Activated T-helper 2 cell treated with anti-CD3 and anti-CD28 coated beads, Interferon-gamma antibody, Interleukin-2, Interleukin-4, amounts not matched to agents 10 μg/mL and 5 μg/mL and 100 μg/mL, durations not matched to agents 14 hours and 24 hours and 36 hours (primary cell): Measurements from ENCODE around the gene TBX15. TPM values are rescaled to one million over a fixed set of nuclear protein-coding genes. Genes with fewer than 3 reads are reported as not detected.
"Not testable (repeated sequence)": the region's sequence is repeated elsewhere in the genome, so short reads cannot be mapped to it uniquely, and the experiment has no call there.

ENCODE experiments used
- DNase-seq: peaks from one replicate; pipeline ENCODE4 v3.0.0; 2021; ENCODE audit warnings: low spot score
- H3K27ac Mint-ChIP-seq: one replicate; pipeline ENCODE4 v1.8.0; 2021; ENCODE audit warnings: mixed read lengths
- H3K27me3 Mint-ChIP-seq: one replicate; pipeline ENCODE4 v1.8.0; 2021; ENCODE audit warnings: low read depth, mixed read lengths
- H3K36me3 Mint-ChIP-seq: one replicate; pipeline ENCODE4 v1.8.0; 2021; ENCODE audit warnings: low read depth, mixed read lengths
- H3K4me1 Mint-ChIP-seq: one replicate; pipeline ENCODE4 v1.8.0; 2021; ENCODE audit warnings: low read depth, mixed read lengths
- H3K4me3 Mint-ChIP-seq: one replicate; pipeline ENCODE4 v1.8.0; 2021; ENCODE audit warnings: low read depth, mild to moderate bottlenecking, moderate library complexity, mixed read lengths
- H3K9me3 Mint-ChIP-seq: one replicate; pipeline ENCODE4 v1.8.0; 2021; ENCODE audit warnings: mixed read lengths
- intact Hi-C: fragments of 100-400 bp; cut with micrococcal nuclease; formaldehyde crosslinking; loops from one replicate; pipeline ENCODE4 v1.15.1; 2023
- total RNA-seq: library from RNA; stranded (reverse); gene quantifications from 2 replicates; pipeline ENCODE4 v1.2.3, GENCODE V29; 2022

TBX15 gene
- total RNA-seq, 1 donor from 2014 or later = not detected

GRCh38 chr1:118958140-118958539 is 30.0 kb downstream of the TBX15 start:
- Mint-ChIP-seq H3K36me3 (no peaks in the 10 kb centered on the region), H3K9me3 (no peaks in the 10 kb centered on the region), H3K4me1 (no peaks in the 10 kb centered on the region), H3K27me3 (no peaks in the 10 kb centered on the region), H3K27ac (no peak overlapping the region), H3K4me3 (no peak overlapping the region)
- intact Hi-C loops = no loop called here
- DNase-seq = no peak

DNA sequence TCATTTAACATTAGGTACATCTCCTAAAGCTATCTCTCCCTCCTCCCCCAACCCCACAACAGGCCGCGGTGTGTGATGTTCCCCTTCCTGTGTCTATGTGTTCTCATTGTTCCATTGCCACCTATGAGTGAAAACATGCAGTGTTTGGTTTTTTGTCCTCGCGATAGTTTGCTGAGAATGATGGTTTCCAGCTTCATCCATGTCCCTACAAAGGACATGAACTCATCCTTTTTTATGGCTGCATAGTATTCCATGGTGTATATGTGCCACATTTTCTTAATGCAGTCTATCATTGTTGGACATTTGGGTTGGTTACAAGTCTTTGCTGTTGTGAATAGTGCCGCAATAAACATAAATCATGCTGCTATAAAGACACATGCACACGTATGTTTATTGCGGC is 30.6 kb downstream of the TBX15 start:
- DNase-seq, H3K27me3 Mint-ChIP-seq, intact Hi-C loops, H3K4me1 Mint-ChIP-seq, H3K36me3 Mint-ChIP-seq, H3K27ac Mint-ChIP-seq, H3K4me3 Mint-ChIP-seq, H3K9me3 Mint-ChIP-seq: not testable (repeated sequence)

DNA sequence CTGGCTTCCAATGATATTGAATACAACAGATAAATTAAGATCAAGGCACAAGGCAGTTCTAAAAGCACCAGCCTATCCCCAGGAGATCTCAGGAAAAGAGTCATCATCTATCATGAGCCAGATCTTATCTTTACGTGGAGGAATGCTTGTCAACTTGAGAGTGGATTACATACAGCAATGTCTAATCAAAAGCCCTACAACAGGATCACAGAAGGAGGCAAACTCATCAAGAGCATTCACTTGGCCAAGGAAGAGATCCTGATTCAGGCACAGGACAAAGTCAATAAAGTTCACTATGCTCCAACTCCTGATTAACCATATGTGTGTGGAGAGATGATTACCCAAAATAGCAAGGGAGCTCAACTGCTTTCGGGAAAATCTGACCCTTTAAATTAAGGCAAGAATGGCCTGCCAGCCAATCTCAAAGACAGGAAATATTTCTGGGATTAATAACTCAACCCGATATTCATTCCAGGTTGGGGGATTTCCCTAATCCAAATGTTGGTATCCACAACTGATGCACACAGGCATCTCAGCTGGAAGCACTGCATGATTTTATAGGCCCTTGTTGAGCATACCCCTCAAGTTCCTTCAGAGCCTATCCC is 33.7 kb downstream of the TBX15 start:
- no peak for DNase-seq
- no peaks in the 10 kb centered on the region for H3K36me3 Mint-ChIP-seq
- H3K27ac Mint-ChIP-seq = no peak overlapping the region
- no peaks in the 10 kb centered on the region for H3K4me1 Mint-ChIP-seq
- H3K27me3 Mint-ChIP-seq = no peaks in the 10 kb centered on the region
- H3K9me3 Mint-ChIP-seq = no peaks in the 10 kb centered on the region
- H3K4me3 Mint-ChIP-seq = no peak overlapping the region
- intact Hi-C loops = no loop called here

- no peak overlapping the region for H3K27ac Mint-ChIP-seq
- H3K27me3 Mint-ChIP-seq = no peaks in the 10 kb centered on the region
- H3K4me3 Mint-ChIP-seq = no peak overlapping the region
- no peaks in the 10 kb centered on the region for H3K4me1 Mint-ChIP-seq
- no peaks in the 10 kb centered on the region for H3K36me3 Mint-ChIP-seq
- intact Hi-C loops = no loop called here
- no peak for DNase-seq
- H3K9me3 Mint-ChIP-seq = no peaks in the 10 kb centered on the region
Measured at GRCh38 chr1:118951270-118951936, 36.7 kb downstream of the TBX15 start.

DNA sequence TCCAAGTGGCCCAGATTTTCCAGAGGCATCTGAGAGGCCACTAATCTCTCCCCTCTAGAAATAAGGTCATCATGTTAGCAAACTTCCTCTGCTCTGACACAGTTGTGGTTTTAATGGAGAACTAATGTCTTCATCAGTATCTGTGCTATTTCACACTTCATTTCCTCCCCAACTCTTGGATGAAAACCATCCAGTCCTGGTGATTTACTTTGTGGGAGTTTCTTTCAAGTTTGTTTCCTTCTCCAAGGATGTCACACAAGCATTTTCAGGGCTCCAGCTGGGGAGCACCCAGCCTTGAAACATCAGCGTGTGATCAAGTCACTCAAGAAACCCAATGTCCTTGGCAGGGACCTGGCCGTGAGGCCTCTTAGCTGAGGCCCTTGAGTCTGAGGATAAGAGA is 38.8 kb downstream of the TBX15 start:
- no peaks in the 10 kb centered on the region for H3K4me1 Mint-ChIP-seq
- H3K36me3 Mint-ChIP-seq = no peaks in the 10 kb centered on the region
- intact Hi-C loops = no loop called here
- no peak overlapping the region for H3K4me3 Mint-ChIP-seq
- no peak for DNase-seq
- no peaks in the 10 kb centered on the region for H3K9me3 Mint-ChIP-seq
- no peak overlapping the region for H3K27ac Mint-ChIP-seq
- no peaks in the 10 kb centered on the region for H3K27me3 Mint-ChIP-seq

GRCh38 chr1:118948846-118949245 is 39.3 kb downstream of the TBX15 start:
- H3K4me3 Mint-ChIP-seq = no peak overlapping the region
- H3K36me3 Mint-ChIP-seq = no peaks in the 10 kb centered on the region
- H3K4me1 Mint-ChIP-seq = no peaks in the 10 kb centered on the region
- intact Hi-C loops = no loop called here
- H3K9me3 Mint-ChIP-seq = no peaks in the 10 kb centered on the region
- H3K27ac Mint-ChIP-seq = no peak overlapping the region
- DNase-seq = no peak
- no peaks in the 10 kb centered on the region for H3K27me3 Mint-ChIP-seq

- H3K4me1 Mint-ChIP-seq = no peaks in the 10 kb centered on the region
- no peaks in the 10 kb centered on the region for H3K9me3 Mint-ChIP-seq
- H3K27ac Mint-ChIP-seq = no peak overlapping the region
- H3K27me3 Mint-ChIP-seq = no peaks in the 10 kb centered on the region
- no peaks in the 10 kb centered on the region for H3K36me3 Mint-ChIP-seq
- no peak overlapping the region for H3K4me3 Mint-ChIP-seq
- DNase-seq = no peak
- intact Hi-C loops = no loop called here
Measured at GRCh38 chr1:118948351-118948750, 39.8 kb downstream of the TBX15 start.

DNA sequence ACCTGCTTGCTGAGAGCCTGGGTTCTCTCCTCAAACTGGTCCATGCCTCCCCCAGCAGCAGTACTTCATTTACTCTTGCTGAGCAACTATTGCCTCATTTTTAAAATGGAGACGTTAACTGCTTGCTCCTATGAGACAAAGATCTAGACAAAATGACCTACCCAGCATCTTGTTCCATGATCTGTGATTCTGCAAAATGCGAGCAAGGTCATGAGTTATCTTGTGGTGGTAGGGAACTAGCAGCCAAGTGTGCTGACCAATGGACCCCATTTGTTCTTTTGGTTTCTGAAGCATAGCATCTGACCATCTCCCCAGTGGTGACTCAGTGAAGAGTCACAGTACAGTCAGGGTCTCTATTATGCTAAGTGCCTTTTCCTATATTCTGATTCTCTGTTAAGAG is 40.4 kb downstream of the TBX15 start:
- intact Hi-C loops = no loop called here
- H3K9me3 Mint-ChIP-seq = no peaks in the 10 kb centered on the region
- H3K4me1 Mint-ChIP-seq = no peaks in the 10 kb centered on the region
- DNase-seq = no peak
- no peak overlapping the region for H3K27ac Mint-ChIP-seq
- H3K36me3 Mint-ChIP-seq = no peaks in the 10 kb centered on the region
- H3K27me3 Mint-ChIP-seq = no peaks in the 10 kb centered on the region
- H3K4me3 Mint-ChIP-seq = no peak overlapping the region

GRCh38 chr1:118947003-118947765 is 41.0 kb downstream of the TBX15 start:
- no peak for DNase-seq
- Mint-ChIP-seq H3K9me3 (no peaks in the 10 kb centered on the region), H3K4me1 (no peaks in the 10 kb centered on the region), H3K4me3 (no peak overlapping the region), H3K27ac (no peak overlapping the region), H3K36me3 (no peaks in the 10 kb centered on the region), H3K27me3 (no peaks in the 10 kb centered on the region)
- intact Hi-C loops = no loop called here

DNA sequence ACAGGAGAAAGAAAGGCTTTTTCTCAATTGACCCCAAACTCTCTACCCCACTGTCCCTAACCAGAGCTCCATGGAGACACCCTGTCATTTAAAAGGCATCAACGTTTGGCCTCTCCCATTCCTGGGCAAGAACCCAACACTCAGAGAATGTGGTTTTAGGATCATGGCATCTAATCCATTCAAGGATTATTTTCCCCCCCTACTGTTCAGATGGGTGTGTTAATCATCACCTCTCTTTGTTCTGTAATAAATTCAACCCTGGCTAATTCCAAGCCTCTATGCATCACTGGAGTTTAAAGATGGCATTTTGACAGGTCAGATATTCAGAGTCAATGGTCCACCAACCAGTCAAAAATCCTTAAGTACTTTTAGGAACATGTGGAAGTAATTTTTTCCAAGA is 42.7 kb downstream of the TBX15 start:
- DNase-seq = no peak
- Mint-ChIP-seq H3K4me1 (no peaks in the 10 kb centered on the region), H3K4me3 (no peak overlapping the region), H3K27ac (no peak overlapping the region), H3K9me3 (no peaks in the 10 kb centered on the region), H3K27me3 (no peaks in the 10 kb centered on the region), H3K36me3 (no peaks in the 10 kb centered on the region)
- intact Hi-C loops = no loop called here

DNA sequence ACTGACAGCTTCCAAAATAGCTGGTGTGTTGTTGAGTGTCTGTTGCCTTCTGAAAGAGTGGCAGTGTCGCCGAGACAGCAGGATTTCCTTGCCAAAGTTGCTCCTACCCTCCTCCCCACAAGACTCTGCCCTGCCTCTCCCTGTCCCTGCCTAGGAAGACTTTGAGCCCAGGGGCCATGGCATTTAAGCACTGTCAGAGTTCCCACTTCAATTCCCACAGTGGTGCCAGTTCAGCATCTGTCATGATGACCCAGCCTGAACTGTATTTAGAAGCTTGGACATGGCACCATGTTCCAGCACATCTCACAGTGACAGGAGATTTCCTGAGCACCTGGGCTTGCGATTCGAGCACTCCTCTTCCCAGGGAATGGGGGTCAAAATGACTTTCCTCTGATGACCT is 43.6 kb downstream of the TBX15 start:
- H3K27me3 Mint-ChIP-seq = no peaks in the 10 kb centered on the region
- no peaks in the 10 kb centered on the region for H3K36me3 Mint-ChIP-seq
- H3K9me3 Mint-ChIP-seq = no peaks in the 10 kb centered on the region
- H3K4me3 Mint-ChIP-seq = no peak overlapping the region
- H3K4me1 Mint-ChIP-seq = no peaks in the 10 kb centered on the region
- H3K27ac Mint-ChIP-seq = no peak overlapping the region
- no peak for DNase-seq
- intact Hi-C loops = no loop called here

DNA sequence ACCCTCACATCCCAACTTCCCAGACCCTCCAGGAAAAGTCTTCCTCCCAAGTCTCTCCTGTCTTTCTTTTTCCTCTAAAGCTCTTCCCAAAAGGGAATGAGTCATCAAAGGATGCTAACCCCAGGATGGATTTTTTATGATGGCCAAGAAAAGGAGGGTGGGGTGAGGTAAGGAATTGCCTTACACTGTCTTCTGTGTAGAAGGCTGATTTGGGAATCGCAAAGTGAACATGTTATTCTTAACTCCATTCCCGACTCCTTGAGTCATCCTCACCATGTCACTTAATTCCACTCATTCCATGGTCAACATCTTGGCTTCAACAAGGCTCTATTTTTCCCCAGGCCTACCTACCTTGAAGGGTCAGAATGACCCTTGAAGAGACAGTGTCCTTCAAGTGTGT is 44.0 kb downstream of the TBX15 start:
- Mint-ChIP-seq H3K27me3 (no peaks in the 10 kb centered on the region), H3K9me3 (no peaks in the 10 kb centered on the region), H3K4me1 (no peaks in the 10 kb centered on the region), H3K4me3 (no peak overlapping the region), H3K36me3 (no peaks in the 10 kb centered on the region), H3K27ac (no peak overlapping the region)
- intact Hi-C loops = no loop called here
- no peak for DNase-seq

GRCh38 chr1:118940957-118941356 is 47.2 kb downstream of the TBX15 start:
- H3K4me1 Mint-ChIP-seq = no peaks in the 10 kb centered on the region
- DNase-seq = no peak
- no peak overlapping the region for H3K27ac Mint-ChIP-seq
- H3K36me3 Mint-ChIP-seq = no peaks in the 10 kb centered on the region
- intact Hi-C loops = no loop called here
- no peaks in the 10 kb centered on the region for H3K9me3 Mint-ChIP-seq
- H3K27me3 Mint-ChIP-seq = no peaks in the 10 kb centered on the region
- H3K4me3 Mint-ChIP-seq = no peak overlapping the region
